ENCODE results near the gene ROCK2. TPM values are rescaled to one million over a fixed set of nuclear protein-coding genes. Genes with fewer than 3 reads are reported as not detected.

ROCK2 gene
- total RNA-seq, 2 donors from 2014 or later: 62.7 to 80.9 TPM

DNA sequence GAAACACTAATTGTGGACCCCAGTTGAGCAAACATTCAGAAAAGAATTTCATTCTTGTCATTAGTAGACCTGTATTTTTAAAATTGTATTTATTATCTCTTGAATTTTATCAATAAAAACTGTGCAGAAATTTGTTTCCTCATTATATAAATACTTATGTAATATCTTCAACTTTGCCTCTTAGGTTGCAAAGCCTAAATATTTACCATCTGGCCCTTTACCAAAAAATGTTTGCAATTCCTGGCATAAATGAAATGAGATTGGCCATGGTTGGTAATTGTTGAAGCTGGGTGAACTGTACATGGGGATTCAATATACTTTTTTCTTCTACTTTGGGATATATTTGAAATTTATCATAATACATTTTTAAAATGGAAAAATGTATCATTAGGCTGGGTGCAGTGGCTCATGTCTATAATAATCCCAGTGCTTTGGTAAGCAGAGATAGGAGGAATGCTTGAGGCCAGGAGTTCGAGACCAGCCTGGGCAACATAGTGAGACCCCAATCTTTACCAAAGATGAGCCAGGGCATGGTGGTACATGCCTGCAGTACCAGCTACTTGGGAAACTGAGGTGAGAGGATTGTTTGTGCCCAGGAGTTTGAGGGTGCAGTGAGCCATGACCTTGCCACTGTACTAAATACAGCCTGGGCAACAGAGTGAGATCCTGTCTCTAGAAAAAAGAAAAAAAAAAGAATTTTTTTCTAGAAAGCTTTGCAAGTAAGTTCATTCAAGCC is 100.2 kb downstream of the ROCK2 start:
- no peak overlapping the region for H3K27ac ChIP-seq
- H3K36me3 ChIP-seq: no peaks in the 10 kb centered on the region
- H3K9me3 ChIP-seq: no peaks in the 10 kb centered on the region
- no peak overlapping the region for H3K4me3 ChIP-seq
- no peaks in the 10 kb centered on the region for H3K27me3 ChIP-seq
- no peaks in the 10 kb centered on the region for H3K4me1 ChIP-seq
- H3K9ac ChIP-seq (ENCODE audit: low read depth in 2 of 2, low read length in 2 of 2): no peak overlapping the region
- no peak for TF ChIP-seq CTCF (IDR thresholded peaks at IDR 0.05)
- intact Hi-C loops (cut with DNase I): no loop called here
- DNase-seq: no peak

- no peaks in the 10 kb centered on the region for H3K36me3 ChIP-seq
- H3K9ac ChIP-seq (ENCODE audit: low read depth in 2 of 2, low read length in 2 of 2): no peak overlapping the region
- intact Hi-C loops (cut with DNase I): no loop called here
- H3K4me3 ChIP-seq: no peak overlapping the region
- DNase-seq: no peak
- no peak for TF ChIP-seq CTCF (IDR thresholded peaks at IDR 0.05)
- no peaks in the 10 kb centered on the region for H3K9me3 ChIP-seq
- H3K27me3 ChIP-seq: no peaks in the 10 kb centered on the region
- H3K4me1 ChIP-seq: no peaks in the 10 kb centered on the region
- no peak overlapping the region for H3K27ac ChIP-seq
Observed at GRCh38 chr2:11243512-11243911, 100.9 kb downstream of the ROCK2 start.

DNA sequence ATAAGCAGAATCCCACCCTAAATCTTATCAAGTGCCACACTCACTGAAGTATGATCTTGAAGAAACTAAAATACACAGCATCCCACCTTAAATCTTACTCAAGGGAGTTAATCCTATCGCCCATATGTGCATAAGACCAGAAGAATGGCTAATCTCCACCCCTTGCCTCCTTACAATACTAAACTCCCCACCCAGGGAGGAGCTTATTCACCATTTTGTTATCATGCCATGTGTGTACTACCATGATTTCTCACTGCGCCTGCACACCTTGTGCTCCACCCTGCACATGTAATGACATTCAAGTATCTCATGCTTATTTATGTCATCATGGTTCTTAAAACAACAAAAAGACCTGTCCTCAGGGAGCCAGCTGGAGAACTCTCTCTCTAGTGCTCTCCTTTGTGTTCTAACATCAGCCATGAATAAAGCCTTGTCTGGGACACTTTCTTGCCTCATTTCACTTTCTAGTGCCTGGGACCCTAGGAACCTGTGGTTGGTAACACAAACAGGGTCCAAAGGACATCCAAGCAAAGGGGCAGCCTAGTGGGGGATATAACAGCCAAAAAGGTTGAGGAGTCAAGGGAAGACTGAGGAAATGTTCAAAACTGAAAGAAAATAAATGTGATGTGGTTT is 101.8 kb downstream of the ROCK2 start:
- Histone ChIP-seq H3K36me3 (no peaks in the 10 kb centered on the region), H3K27ac (no peak overlapping the region), H3K4me3 (no peak overlapping the region), H3K4me1 (no peaks in the 10 kb centered on the region), H3K9me3 (no peaks in the 10 kb centered on the region), H3K9ac (ENCODE audit: low read depth in 2 of 2, low read length in 2 of 2) (no peak overlapping the region), H3K27me3 (no peaks in the 10 kb centered on the region)
- no peak for TF ChIP-seq CTCF (IDR thresholded peaks at IDR 0.05)
- DNase-seq: no peak
- intact Hi-C loops (cut with DNase I): no loop called here

DNA sequence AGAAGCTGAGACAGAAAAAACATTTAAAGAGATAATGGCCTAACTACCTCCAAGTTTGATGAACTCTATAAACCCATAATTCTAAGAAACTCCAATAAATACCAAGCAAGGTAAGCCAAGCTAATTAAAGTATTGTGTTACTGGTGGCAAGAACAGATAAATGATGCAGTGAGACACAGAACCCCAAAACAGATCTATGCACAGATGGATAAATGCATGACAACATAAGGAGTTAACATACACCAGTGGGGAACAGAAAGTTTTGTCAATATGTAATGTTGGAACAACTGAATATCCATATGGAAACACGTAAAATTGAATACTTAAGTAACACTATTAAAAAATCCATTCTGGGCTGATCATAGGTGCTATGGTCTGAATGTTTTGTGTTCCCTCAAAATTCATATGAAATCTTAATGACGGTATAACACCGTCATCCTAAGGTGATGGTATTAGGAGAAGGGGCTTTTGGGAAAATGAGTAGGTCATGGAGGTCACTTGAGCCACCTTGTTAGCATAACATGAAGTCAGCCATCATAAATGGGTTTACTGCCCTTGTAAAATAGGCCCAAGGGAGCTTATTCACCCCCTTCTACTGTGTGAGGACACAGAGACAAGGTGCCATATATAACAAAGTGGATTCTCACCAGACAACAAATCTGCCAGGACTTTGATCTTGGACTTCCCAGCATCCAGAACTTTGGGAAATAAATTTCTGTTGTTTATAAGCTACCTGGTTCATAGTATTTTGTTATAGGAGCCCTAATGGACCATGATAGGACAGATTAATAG is 102.8 kb downstream of the ROCK2 start:
- no peak overlapping the region for H3K4me3 ChIP-seq
- intact Hi-C loops (cut with DNase I): no loop called here
- H3K27me3 ChIP-seq: no peaks in the 10 kb centered on the region
- TF ChIP-seq CTCF (IDR thresholded peaks at IDR 0.05): no peak
- no peaks in the 10 kb centered on the region for H3K9me3 ChIP-seq
- no peak overlapping the region for H3K27ac ChIP-seq
- no peak for DNase-seq
- H3K9ac ChIP-seq (ENCODE audit: low read depth in 2 of 2, low read length in 2 of 2): no peak overlapping the region
- no peaks in the 10 kb centered on the region for H3K36me3 ChIP-seq
- no peaks in the 10 kb centered on the region for H3K4me1 ChIP-seq

DNA sequence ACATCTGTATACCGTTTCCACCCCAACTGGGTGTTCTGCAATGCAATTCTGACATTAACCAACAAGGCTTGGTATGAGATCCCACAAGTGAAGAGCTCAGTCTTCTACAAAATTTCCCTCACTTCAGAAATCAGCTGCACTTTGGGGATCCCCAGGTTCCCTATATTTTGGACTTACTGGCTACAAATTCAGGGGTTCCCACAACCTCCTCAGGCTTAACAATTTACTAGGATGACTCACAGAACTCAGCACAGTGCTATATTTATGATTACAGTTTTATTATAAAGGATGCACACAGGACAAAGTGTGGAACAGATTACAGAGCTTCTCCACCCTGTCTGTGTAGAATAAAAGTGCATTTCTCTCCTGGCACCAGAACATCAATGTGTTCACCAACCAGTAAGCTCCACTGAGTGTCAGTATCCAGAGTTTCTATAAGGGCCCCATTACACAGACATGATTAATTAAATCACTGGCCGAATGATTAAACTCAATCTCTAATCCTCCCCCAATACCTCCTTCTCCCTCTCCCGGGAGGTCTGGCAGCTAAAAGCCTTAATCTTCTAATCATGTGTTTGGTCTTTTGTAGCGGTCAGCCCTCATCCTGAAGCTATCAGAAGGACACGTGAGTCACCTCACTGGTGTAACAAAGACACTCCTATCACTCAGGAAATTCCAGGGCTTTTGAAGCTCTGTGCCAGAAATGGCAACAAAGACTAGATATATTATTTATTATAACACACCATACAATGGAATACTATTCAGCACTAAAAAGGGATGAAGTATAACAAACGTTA is 104.6 kb downstream of the ROCK2 start:
- no peak overlapping the region for H3K9ac ChIP-seq (ENCODE audit: low read depth in 2 of 2, low read length in 2 of 2)
- no peak overlapping the region for H3K4me3 ChIP-seq
- no peaks in the 10 kb centered on the region for H3K27me3 ChIP-seq
- H3K4me1 ChIP-seq: no peaks in the 10 kb centered on the region
- no peak for TF ChIP-seq CTCF (IDR thresholded peaks at IDR 0.05)
- H3K9me3 ChIP-seq: no peaks in the 10 kb centered on the region
- H3K36me3 ChIP-seq: no peaks in the 10 kb centered on the region
- H3K27ac ChIP-seq: no peak overlapping the region
- no peak for DNase-seq
- intact Hi-C loops (cut with DNase I): loop anchor here (10.0 kb wide), 1 partner anchor 85 kb away; no protein-coding TSS in a partner anchor

All from colonic mucosa (tissue), 4 donors.